ENCODE data around the gene PRIMPOL.

PRIMPOL gene

DNA sequence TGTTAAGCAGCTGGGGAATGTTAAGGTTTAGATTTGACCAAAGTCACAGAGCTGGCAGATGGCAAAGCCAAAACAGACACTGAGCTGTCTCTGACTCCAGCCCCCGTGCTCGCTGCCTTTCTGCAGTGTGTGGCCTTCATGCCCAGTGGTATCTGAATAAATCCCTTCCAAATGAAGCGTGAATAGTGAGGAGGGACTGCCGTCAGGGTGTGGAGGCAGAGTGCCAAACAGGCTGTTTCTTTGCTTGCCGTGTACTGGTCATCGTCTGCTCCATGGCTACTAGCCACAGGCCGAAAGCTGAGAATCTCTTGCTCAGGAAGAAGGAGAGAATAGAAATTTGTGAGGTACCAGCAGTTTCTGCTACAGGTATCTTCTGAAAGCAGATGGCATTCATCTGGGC is 19.7 kb downstream of the PRIMPOL start:
- H3K4me1 ChIP-seq (ENCODE audit: control insufficient read depth, insufficient read depth, low read length) = peaks cover 1% of the 10 kb centered on the region; the same call in 1 of the 2 replicates
- no peaks in the 10 kb centered on the region for H3K9me3 ChIP-seq (ENCODE audit: control insufficient read depth, insufficient read depth, low read depth, low read length)
- H3K27ac ChIP-seq (ENCODE audit: low read depth, low read length) = no peak overlapping the region
- H3K4me3 ChIP-seq (ENCODE audit: low read depth, low read length) = no peak overlapping the region
- no peaks in the 10 kb centered on the region for H3K27me3 ChIP-seq (ENCODE audit: control insufficient read depth, insufficient read depth, low read length)
- peaks cover 27% of the 10 kb centered on the region for H3K36me3 ChIP-seq (ENCODE audit: control insufficient read depth, insufficient read depth, low read length)
- no peak overlapping the region for H3K9ac ChIP-seq (ENCODE audit: low read length)

DNA sequence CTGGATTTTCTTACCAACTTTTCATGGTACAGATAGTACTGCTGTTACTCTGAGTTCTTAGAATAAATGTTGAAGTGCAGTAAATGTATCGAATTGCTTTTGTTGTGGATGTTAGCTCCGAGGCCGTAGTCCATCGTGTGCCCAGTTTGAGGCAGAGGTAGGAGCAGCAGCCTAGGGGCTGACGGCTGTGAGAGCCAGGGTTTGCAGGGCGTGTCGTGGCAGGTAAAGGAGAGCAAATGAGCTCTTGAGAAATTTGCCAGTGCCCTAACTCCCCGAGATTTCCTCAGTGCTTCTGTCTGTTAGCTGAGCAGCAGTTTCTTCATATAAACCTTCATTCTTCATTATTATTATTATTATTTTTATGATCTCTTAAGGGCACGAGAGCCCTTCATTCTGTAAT is 21.6 kb downstream of the PRIMPOL start:
- no peaks in the 10 kb centered on the region; the same call in 1 of the 2 replicates for H3K4me1 ChIP-seq (ENCODE audit: control insufficient read depth, insufficient read depth, low read length)
- no peak overlapping the region for H3K27ac ChIP-seq (ENCODE audit: low read depth, low read length)
- no peak overlapping the region for H3K9ac ChIP-seq (ENCODE audit: low read length)
- peaks cover 32% of the 10 kb centered on the region for H3K36me3 ChIP-seq (ENCODE audit: control insufficient read depth, insufficient read depth, low read length)
- H3K4me3 ChIP-seq (ENCODE audit: low read depth, low read length) = no peak overlapping the region
- H3K27me3 ChIP-seq (ENCODE audit: control insufficient read depth, insufficient read depth, low read length) = no peaks in the 10 kb centered on the region
- H3K9me3 ChIP-seq (ENCODE audit: control insufficient read depth, insufficient read depth, low read depth, low read length) = no peaks in the 10 kb centered on the region

DNA sequence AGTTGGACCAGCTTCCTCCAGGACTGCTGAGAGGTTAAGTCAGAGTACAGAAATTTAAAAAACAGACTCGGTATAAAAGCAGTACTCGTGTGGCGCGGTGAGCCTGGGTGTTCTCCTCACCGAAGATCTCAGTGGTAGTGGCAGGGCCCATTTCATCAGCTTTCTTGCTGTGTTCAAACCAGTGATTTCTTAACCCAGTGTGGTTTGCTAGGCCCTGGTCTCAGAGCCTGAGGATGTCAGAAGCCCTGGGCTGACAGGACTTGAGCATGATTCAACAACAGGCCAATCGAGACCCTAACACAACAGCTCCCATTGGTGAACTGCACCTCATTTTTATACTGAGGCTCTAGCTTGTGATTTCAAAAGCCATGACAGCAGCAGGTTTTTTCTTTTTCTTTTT is 23.2 kb downstream of the PRIMPOL start:
- no peaks in the 10 kb centered on the region; the same call in 1 of the 2 replicates for H3K4me1 ChIP-seq (ENCODE audit: control insufficient read depth, insufficient read depth, low read length)
- H3K27me3 ChIP-seq (ENCODE audit: control insufficient read depth, insufficient read depth, low read length) = no peaks in the 10 kb centered on the region
- H3K4me3 ChIP-seq (ENCODE audit: low read depth, low read length) = no peak overlapping the region
- H3K36me3 ChIP-seq (ENCODE audit: control insufficient read depth, insufficient read depth, low read length) = peaks cover 23% of the 10 kb centered on the region
- H3K9ac ChIP-seq (ENCODE audit: low read length) = no peak overlapping the region
- no peak overlapping the region for H3K27ac ChIP-seq (ENCODE audit: low read depth, low read length)
- H3K9me3 ChIP-seq (ENCODE audit: control insufficient read depth, insufficient read depth, low read depth, low read length) = no peaks in the 10 kb centered on the region

DNA sequence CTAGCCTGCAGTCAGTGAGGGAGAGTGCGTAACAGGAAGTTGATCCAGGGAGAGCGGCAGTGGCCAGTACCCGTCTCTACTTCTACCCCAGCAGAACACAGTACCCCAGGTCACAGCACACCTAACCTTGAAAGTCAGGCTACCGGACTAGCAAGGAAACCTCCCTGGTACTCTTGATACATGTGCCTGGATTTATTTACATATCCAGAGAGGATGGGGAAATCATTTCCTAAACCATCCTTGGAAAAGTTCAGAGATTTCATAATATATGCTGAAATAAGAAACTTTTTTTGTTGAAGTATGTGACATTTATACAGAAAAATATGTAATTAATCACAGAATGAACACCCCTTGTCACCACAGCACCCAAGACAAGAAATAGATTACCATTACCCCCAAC is 24.5 kb downstream of the PRIMPOL start:
- Histone ChIP-seq H3K9ac (ENCODE audit: low read length) (no peak overlapping the region), H3K27ac (ENCODE audit: low read depth, low read length) (no peak overlapping the region), H3K27me3 (ENCODE audit: control insufficient read depth, insufficient read depth, low read length) (no peaks in the 10 kb centered on the region), H3K4me3 (ENCODE audit: low read depth, low read length) (no peak overlapping the region), H3K36me3 (ENCODE audit: control insufficient read depth, insufficient read depth, low read length) (peaks cover 16% of the 10 kb centered on the region), H3K4me1 (ENCODE audit: control insufficient read depth, insufficient read depth, low read length) (no peaks in the 10 kb centered on the region), H3K9me3 (ENCODE audit: control insufficient read depth, insufficient read depth, low read depth, low read length) (no peaks in the 10 kb centered on the region)

DNA sequence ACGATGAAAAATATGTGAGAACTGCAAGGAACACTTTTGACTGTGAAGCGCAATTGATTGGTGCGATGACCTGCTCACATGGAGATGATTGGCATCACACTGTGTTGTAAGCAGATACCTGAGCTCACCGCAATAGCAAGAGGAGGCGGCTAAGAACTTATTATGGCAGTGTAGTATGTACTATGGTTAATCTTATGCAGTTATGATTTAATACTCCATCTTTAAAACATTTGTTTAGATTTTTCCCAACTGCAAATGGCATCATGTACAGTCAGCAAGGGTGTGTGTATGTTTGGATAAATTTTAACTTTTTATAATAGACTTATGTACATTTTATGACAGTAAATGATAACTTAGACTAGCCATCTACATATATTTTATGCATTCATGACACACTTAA is 25.5 kb downstream of the PRIMPOL start:
- H3K9me3 ChIP-seq (ENCODE audit: control insufficient read depth, insufficient read depth, low read depth, low read length) = peaks cover 7% of the 10 kb centered on the region
- H3K27me3 ChIP-seq (ENCODE audit: control insufficient read depth, insufficient read depth, low read length) = no peaks in the 10 kb centered on the region
- no peak overlapping the region for H3K27ac ChIP-seq (ENCODE audit: low read depth, low read length)
- H3K4me1 ChIP-seq (ENCODE audit: control insufficient read depth, insufficient read depth, low read length) = no peaks in the 10 kb centered on the region
- peaks cover 22% of the 10 kb centered on the region for H3K36me3 ChIP-seq (ENCODE audit: control insufficient read depth, insufficient read depth, low read length)
- no peak overlapping the region for H3K9ac ChIP-seq (ENCODE audit: low read length)
- no peak overlapping the region for H3K4me3 ChIP-seq (ENCODE audit: low read depth, low read length)

DNA sequence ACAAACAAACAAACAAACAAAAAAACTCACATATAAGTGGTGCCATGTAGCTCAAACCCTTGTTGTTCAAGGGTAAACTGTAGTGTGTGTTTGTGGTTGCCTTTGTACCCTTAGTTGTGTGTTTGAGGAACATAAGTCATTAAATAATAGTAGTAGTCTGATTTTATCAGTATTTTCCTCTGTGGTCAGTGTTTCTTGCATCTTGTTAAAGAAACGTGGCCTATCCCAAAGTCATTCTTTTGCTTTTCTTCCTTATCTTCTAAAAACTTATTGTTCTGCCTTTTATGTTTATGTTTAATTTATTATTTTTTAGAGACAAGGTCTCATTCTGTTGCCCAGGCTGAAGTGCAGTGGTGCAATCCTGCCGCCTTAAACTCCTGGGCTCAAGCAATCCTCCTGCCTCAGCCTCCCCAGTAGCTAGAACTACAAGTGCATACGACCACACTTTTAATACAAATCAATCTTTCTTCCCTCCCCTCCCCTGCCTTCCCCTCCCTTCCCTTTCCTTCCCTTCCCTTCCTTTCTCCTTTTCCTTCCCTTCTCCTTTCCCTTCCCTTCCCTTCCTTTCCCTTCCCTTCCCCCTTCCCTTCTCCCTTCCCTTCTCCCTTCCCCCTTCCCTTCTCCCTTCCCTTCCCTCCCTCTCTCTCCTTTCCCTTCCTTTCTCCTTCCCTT is 26.4 kb downstream of the PRIMPOL start:
- Histone ChIP-seq H3K4me3 (ENCODE audit: low read depth, low read length) (no peak overlapping the region), H3K36me3 (ENCODE audit: control insufficient read depth, insufficient read depth, low read length) (peaks cover 21% of the 10 kb centered on the region), H3K27me3 (ENCODE audit: control insufficient read depth, insufficient read depth, low read length) (no peaks in the 10 kb centered on the region), H3K9ac (ENCODE audit: low read length) (no peak overlapping the region), H3K27ac (ENCODE audit: low read depth, low read length) (no peak overlapping the region), H3K9me3 (ENCODE audit: control insufficient read depth, insufficient read depth, low read depth, low read length) (peaks cover 7% of the 10 kb centered on the region), H3K4me1 (ENCODE audit: control insufficient read depth, insufficient read depth, low read length) (no peaks in the 10 kb centered on the region)

DNA sequence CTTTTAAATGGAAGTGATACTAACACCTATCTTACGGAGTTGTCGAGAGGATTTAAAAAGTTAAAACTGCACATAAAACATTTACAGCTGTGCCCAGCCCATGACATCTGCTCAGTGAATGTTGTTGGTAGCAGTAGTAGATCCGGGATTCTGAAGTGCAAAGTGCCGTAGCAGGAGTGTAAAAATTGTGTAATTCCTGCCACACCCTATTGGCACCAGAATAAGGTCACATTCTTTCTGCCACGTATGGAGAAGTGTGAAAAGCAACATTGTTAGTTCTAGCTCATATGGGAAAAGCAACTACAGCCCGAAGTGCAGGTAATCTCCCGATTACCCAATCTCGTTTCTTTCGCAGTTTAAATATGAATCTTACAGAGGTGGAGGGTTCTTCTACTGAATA is 31.2 kb downstream of the PRIMPOL start:
- H3K27ac ChIP-seq (ENCODE audit: low read depth, low read length) = no peak overlapping the region
- H3K9me3 ChIP-seq (ENCODE audit: control insufficient read depth, insufficient read depth, low read depth, low read length) = peaks cover 7% of the 10 kb centered on the region
- H3K27me3 ChIP-seq (ENCODE audit: control insufficient read depth, insufficient read depth, low read length) = no peaks in the 10 kb centered on the region
- H3K9ac ChIP-seq (ENCODE audit: low read length) = no peak overlapping the region
- no peak overlapping the region for H3K4me3 ChIP-seq (ENCODE audit: low read depth, low read length)
- H3K36me3 ChIP-seq (ENCODE audit: control insufficient read depth, insufficient read depth, low read length) = peaks cover 6% of the 10 kb centered on the region; the same call in 1 of the 2 replicates
- no peaks in the 10 kb centered on the region for H3K4me1 ChIP-seq (ENCODE audit: control insufficient read depth, insufficient read depth, low read length)

DNA sequence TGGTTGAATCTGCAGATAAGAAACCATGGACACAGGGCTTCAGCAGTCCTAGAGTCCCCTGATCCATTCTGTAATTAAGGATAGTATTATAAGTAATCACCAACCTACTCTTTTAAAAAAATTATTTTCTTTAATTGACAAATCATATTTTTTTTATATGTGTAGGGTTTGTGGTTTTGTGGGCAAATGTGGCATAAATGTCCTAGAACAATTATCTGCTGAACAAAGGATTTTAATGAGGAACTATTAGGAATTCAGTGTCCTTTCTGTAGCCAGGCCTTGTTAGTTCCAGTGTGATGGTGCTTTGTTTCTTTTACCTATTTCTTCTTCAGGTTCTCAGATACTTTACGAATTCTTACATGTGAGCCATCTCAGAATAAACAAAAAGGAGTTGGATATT is 32.4 kb downstream of the PRIMPOL start:
- H3K4me1 ChIP-seq (ENCODE audit: control insufficient read depth, insufficient read depth, low read length) = no peaks in the 10 kb centered on the region
- peaks cover 7% of the 10 kb centered on the region for H3K9me3 ChIP-seq (ENCODE audit: control insufficient read depth, insufficient read depth, low read depth, low read length)
- no peak overlapping the region for H3K4me3 ChIP-seq (ENCODE audit: low read depth, low read length)
- H3K27me3 ChIP-seq (ENCODE audit: control insufficient read depth, insufficient read depth, low read length) = no peaks in the 10 kb centered on the region
- H3K27ac ChIP-seq (ENCODE audit: low read depth, low read length) = no peak overlapping the region
- no peak overlapping the region for H3K9ac ChIP-seq (ENCODE audit: low read length)
- peaks cover 8% of the 10 kb centered on the region for H3K36me3 ChIP-seq (ENCODE audit: control insufficient read depth, insufficient read depth, low read length)

DNA sequence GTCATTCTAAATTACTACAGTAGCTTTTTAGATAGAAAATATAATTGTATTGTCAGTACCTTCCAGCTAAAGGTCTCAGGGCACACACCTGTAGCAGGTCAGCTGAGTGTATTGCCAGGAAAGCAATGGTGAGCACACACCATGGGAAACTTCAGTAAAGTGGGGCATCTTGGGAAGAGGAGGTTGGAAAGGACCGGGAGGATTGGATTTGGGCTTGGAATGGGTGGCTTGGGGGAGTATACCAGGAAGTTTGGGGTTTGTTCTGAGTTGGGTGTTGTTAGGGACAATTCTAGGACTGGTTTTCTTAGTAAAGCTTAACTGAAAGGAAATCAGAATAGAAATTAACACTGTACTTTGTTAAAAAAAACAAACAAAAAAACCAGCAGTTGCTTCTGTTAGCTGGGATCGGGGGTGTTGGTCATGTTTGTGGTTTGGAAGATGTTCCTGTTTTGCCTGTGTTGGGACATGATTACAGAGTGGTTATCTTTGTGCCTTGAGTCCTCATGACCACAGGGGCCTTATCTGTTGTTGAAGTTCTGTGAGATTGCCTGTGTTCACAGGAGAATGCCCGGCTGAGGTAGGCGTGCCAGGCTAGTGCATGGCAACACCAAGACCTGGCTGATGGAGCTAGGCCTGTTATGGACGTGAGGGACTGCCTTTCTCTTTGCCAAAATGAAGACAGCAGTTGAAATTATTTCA is 35.1 kb downstream of the PRIMPOL start:
- Histone ChIP-seq H3K27ac (ENCODE audit: low read depth, low read length) (no peak overlapping the region), H3K4me3 (ENCODE audit: low read depth, low read length) (no peak overlapping the region), H3K9ac (ENCODE audit: low read length) (no peak overlapping the region), H3K4me1 (ENCODE audit: control insufficient read depth, insufficient read depth, low read length) (peaks cover 10% of the 10 kb centered on the region; the same call in 1 of the 2 replicates), H3K9me3 (ENCODE audit: control insufficient read depth, insufficient read depth, low read depth, low read length) (peaks cover 4% of the 10 kb centered on the region), H3K36me3 (ENCODE audit: control insufficient read depth, insufficient read depth, low read length) (peaks cover 6% of the 10 kb centered on the region), H3K27me3 (ENCODE audit: control insufficient read depth, insufficient read depth, low read length) (no peaks in the 10 kb centered on the region)

DNA sequence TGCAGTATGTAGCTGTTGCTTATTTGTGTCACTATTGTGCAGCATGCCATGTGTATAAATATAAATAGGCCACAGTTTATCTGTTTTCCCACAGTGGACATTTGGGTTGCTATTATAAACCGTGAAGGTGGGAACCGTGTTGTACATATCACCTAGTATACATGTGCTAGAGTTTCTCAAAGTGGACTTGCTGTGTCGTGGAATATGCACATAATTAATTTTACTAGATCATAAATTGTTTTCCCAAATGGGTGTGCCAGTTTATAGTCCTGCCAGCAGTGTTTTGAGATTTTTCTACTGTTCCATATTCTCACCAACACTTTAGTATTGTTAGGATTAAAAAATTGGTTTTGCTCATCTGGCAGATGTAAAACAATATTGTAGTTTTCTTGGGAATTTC is 38.5 kb downstream of the PRIMPOL start:
- peak overlapping the region; percentile 70; the same call in 1 of the 2 replicates for H3K27ac ChIP-seq (ENCODE audit: low read depth, low read length)

DNA sequence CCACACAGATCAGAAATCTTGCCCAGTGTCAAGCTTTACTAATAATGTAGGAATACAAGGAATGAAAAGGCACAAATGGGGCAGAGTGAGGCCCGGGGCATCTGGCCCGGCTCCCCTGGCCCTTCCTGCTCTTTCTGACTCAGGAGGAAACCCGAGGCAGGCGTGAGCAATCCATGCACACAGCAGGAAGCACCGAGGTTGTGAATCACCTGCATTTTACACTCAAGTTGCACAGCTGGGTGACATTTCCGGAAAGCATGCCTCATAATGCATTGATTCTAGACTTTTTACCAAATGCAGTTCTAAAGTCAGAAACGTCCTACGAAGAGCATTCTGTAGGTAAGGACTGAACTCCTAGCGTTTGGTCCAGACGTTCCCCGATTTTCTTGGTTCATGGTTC is 38.9 kb downstream of the PRIMPOL start:
- Histone ChIP-seq H3K27ac (ENCODE audit: low read depth, low read length) (peak overlapping the region; percentile 70; the same call in 1 of the 2 replicates), H3K4me3 (ENCODE audit: low read depth, low read length) (peak overlapping the region; percentile 26; the same call in 1 of the 2 replicates), H3K9me3 (ENCODE audit: control insufficient read depth, insufficient read depth, low read depth, low read length) (no peaks in the 10 kb centered on the region), H3K27me3 (ENCODE audit: control insufficient read depth, insufficient read depth, low read length) (no peaks in the 10 kb centered on the region), H3K4me1 (ENCODE audit: control insufficient read depth, insufficient read depth, low read length) (peaks cover 10% of the 10 kb centered on the region; the same call in 1 of the 2 replicates), H3K9ac (ENCODE audit: low read length) (peak overlapping the region; percentile 20), H3K36me3 (ENCODE audit: control insufficient read depth, insufficient read depth, low read length) (peaks cover 3% of the 10 kb centered on the region)

More for the DNA sequence above, 38.5 kb downstream of the PRIMPOL start:
- H3K4me1 ChIP-seq (ENCODE audit: control insufficient read depth, insufficient read depth, low read length) = peaks cover 10% of the 10 kb centered on the region; the same call in 1 of the 2 replicates
- no peak overlapping the region for H3K9ac ChIP-seq (ENCODE audit: low read length)
- H3K4me3 ChIP-seq (ENCODE audit: low read depth, low read length) = no peak overlapping the region
- no peaks in the 10 kb centered on the region for H3K27me3 ChIP-seq (ENCODE audit: control insufficient read depth, insufficient read depth, low read length)
- H3K9me3 ChIP-seq (ENCODE audit: control insufficient read depth, insufficient read depth, low read depth, low read length) = no peaks in the 10 kb centered on the region
- peaks cover 3% of the 10 kb centered on the region for H3K36me3 ChIP-seq (ENCODE audit: control insufficient read depth, insufficient read depth, low read length)
